ENCODE results near the gene MYRIP.

DNA sequence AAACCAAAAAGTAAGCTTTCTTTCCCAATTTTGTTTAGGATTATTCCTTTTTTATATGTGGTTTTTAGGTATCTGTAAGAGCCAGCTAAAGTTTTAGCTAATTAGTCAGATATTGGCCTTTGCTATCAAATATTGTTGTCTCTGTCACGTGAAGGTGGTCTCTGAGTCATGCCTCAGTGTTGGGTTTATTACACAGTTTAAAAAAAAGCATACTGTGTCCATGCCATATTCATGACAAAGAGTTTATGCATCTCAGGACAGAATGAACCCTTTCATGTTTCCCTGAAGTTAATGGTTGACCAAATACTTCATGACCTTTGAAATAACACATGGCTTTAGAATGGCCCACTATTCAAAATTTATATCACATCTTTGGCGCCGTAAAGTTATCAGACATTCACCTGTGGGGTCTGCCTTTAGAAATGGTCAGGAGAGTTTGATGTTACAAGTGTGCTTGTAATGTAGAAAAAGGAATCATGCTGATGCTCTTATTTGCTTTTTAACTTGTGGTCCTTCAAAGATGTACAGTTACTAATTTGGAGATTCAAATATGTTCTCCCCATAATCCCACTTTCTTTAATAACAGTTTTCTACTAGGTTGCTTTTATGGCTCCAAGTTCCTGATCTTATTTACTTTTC lies 101.5 kb downstream of the MYRIP start:
- TF ChIP-seq, protein P1, sequence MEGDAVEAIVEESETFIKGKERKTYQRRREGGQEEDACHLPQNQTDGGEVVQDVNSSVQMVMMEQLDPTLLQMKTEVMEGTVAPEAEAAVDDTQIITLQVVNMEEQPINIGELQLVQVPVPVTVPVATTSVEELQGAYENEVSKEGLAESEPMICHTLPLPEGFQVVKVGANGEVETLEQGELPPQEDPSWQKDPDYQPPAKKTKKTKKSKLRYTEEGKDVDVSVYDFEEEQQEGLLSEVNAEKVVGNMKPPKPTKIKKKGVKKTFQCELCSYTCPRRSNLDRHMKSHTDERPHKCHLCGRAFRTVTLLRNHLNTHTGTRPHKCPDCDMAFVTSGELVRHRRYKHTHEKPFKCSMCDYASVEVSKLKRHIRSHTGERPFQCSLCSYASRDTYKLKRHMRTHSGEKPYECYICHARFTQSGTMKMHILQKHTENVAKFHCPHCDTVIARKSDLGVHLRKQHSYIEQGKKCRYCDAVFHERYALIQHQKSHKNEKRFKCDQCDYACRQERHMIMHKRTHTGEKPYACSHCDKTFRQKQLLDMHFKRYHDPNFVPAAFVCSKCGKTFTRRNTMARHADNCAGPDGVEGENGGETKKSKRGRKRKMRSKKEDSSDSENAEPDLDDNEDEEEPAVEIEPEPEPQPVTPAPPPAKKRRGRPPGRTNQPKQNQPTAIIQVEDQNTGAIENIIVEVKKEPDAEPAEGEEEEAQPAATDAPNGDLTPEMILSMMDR (IDR thresholded peaks at IDR 0.05; ENCODE audit: low read depth, low read length), result no peak
- no peak for TF ChIP-seq EZH2phosphoT487 (IDR thresholded peaks at IDR 0.05; ENCODE audit: low read depth)

Data from OCI-LY3 (cell line).